HG03108 (cell line): ENCODE results near the gene VPS37B.

ENCODE experiments used
- ATAC-seq: cut with Tn5 transposase; IDR thresholded peaks from one replicate; pipeline ENCODE4 v1.9.1; 2021; ENCODE audit warnings: moderate library complexity; ENCODE audit not compliant: unreplicated experiment

VPS37B gene

DNA sequence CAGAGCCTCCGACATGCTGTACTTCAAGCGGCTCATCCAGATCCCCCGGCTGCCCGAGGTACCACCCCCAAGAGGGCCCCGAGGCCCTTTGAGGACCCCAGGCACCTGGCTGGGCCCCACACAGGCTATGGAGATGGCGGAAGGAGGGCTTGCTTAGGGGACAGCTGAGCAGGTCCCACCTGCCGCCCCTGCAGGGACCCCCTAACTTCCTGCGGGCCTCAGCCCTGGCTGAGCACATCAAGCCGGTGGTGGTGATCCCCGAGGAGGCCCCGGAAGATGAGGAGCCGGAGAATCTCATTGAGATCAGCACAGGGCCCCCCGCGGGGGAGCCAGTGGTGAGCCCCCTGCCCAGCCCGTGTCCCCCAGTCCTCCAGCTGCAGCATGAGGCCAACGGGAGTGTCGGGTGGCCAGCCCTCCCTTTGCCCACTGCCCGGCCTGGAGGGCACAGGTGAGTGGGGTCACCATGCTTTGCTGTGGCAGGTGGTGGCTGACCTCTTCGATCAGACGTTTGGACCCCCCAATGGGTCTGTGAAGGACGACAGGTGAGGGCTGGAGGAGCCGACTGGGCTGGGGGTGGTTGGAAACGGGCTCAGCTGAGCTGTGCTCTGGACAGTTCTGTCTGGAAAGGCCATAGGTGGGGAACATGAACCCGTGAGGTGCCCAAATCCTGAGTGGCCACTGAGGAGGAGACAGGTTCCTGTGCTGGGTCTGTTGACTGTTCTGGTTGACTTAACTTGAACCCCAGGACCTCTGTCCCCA, 40.7 kb downstream of the VPS37B start:
- ATAC-seq, result no peak

DNA sequence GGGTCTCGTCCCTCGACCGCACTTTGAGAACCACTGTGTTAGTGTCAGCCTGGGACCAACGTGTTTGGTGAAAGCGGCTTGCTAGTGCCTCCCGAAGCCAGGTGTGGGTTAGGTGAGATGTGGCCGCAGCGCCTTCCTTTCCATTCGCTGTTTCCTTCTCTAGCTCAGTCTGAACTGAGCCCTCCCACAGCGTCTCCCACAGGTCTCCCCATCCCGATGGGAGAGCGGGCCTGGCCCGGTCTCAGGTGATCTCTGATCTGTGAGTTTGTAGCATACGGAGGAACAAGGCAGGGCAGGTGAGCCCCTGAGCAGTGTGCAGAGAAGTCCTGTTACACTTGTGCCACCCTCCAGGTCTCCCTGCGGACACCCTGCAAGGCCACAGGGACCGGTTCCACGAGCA, 41.4 kb downstream of the VPS37B start:
- ATAC-seq, result no peak

DNA sequence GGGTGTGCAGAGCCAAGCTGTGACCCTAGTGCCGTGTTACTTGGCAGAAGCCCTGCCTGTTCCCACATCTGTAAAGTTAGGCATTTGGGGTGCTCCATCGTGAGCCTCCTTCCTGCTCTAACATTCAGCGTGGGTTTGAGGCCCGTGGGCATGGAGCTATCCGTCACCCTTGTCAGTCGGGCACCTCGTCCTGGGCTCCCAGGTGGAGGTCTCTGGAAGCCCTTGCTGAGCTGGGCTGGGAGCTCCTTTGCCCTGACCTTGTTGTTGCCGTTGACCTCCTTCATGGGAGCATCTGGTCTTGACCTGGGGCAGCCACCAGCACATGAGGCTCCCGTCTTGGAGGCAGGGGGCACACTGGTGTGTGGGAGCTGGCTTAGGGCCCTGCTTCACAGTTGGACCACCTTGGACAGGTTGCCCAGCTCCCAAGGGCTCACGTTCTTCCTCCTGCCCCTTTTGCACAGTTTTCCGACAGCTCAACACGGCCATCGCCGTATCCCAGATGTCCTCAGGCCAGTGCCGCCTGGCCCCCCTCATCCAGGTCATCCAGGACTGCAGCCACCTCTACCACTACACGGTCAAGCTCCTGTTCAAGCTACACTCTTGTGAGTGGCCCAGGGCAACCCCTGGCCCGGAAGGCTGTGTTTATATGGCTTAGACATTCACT, 42.2 kb downstream of the VPS37B start:
- ATAC-seq, result no peak

DNA sequence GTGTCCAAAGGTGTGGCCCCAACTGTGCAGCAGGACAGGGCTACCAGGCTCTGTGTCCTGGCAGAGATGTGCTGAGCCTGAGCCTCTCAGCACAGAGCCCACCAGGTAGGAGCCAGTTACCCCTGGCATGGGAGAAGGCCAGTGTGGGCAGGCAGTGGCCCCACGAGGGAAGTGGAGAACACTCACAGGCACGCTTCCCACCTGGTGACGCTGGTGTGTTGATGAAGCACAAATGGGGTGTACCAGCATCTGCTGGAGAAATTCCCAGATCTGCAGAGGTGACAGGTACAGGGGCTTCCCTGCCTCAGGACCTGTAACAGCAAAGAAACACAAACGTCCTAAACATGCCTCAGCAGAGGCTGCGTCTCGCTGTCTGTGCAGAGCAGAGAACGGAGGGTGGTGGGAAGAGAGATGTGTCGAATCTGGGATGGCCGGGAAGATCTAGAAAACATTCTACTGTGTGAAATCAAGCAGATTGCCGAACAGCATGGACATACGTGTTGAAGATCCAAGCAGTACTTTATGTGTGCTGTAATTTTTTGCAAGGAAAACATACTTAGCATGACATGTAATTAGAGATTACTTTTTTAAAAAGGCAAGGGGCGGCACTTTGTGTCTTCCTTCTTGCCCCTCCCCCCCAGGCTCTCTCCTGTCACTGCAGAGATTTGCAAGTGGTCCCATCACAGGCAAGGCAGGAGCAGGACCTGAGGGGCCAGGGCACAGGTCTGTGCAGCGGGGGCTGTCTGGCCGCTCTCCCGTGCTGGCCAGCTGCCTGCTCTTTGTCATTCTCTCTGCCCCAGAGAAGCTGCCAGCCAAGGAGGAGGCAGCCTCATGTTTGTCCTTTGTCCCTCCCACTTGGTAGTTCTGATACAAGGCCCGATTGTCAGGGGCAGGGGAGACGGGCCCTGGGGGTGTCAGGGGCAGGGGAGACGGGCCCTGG, 43.3 kb downstream of the VPS37B start:
- no peak for ATAC-seq

DNA sequence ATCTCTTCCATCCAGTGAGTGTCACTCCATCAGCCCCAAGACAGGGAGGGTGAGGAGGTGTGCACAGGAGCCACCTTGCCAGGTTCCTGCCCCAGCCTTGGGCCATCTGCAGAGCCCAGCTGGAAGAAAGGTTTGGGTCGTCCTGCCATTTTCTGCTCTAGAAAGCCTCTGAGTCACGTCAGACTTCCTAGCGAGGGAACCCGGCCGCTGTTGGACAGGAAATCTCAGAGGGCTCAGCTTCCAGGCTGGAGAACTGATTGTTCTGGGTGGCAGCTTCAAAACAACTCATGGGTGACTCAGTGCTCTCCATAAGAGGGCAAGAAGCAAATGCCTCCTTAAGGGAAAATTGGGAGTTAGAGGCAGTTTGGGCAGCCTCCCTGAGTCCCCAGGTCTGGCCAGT, 44.1 kb downstream of the VPS37B start:
- no peak for ATAC-seq

DNA sequence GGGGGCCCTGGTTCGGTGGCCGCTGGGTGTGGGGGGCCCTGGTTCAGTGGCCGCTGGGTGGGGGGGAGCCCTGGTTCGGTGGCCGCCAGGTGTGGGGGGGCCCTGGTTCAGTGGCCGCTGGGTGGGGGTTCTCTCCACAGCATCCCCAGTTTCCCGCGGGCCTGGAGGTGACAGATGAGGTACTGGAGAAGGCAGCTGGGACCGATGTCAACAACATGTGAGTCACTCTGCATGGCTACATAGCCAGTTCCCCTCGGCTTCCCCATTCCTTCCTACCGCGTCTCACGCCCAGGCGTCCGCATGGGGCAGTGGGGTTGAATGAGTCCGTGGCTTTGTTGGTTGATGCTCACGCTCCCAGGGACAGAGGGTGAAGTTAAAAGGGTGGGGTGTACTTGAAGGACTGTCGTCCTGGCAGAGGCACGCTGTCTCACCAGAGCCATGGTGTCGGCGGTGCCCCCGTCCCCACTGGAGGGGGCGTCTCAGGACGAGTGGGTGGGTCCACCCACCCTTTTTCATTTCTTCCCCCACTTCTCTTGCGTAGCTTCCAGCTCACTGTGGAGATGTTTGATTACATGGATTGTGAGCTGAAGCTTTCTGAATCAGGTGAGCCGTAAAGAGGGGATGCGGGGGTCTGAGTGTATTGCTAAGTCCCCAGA, 45.1 kb downstream of the VPS37B start:
- ATAC-seq, result no peak

DNA sequence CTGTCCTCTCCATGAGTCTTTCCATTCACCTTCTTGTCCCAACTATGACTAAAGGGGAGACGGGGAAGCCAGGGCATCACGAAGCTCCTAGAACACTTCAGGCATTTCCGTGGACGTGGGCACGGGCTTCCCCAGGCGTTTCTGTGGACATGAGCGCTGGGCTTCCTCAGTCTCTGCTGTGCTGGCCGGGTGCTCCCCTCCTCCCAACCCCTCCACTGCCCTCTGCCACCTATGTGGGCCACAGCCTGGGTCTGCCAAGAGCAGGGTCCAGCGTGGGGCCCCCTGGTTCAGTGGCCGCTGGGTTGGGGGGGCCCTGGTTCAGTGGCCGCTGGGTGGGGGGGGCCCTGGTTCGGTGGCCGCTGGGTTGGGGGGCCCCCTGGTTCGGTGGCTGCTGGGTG, 45.9 kb downstream of the VPS37B start:
- no peak for ATAC-seq

DNA sequence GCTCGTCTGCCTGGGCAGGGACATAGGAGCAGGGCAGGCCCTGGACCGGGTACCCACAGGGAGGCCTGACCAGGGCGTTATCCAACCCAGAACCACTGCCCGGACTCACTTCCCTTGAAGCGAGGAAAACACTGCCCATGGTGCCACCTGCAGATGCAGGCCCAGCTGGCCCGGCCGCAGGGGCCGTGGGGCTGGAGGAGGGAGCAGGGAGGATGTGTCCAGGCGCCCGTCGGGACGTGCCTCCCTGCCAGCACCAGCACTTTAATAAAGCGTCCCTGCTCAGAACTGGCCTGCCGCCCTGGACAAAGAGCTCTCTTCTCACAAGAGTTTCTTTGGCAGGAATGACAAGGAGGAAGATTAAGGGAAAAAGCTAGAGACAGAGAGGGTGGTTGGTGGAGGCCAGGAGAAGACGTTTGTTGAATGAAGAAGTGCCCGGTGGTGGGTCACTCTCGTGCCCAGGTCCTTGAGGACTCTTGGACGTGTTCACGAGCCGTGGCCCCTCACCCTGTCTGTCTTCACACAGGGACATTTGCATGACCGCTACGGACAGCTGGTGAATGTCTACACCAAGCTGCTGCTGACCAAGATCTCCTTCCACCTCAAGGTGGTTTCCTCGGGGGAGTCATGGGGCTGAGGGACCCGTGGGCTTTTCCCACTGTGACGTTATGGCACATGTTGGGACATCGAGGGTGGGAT, 46.4 kb downstream of the VPS37B start:
- no peak for ATAC-seq

DNA sequence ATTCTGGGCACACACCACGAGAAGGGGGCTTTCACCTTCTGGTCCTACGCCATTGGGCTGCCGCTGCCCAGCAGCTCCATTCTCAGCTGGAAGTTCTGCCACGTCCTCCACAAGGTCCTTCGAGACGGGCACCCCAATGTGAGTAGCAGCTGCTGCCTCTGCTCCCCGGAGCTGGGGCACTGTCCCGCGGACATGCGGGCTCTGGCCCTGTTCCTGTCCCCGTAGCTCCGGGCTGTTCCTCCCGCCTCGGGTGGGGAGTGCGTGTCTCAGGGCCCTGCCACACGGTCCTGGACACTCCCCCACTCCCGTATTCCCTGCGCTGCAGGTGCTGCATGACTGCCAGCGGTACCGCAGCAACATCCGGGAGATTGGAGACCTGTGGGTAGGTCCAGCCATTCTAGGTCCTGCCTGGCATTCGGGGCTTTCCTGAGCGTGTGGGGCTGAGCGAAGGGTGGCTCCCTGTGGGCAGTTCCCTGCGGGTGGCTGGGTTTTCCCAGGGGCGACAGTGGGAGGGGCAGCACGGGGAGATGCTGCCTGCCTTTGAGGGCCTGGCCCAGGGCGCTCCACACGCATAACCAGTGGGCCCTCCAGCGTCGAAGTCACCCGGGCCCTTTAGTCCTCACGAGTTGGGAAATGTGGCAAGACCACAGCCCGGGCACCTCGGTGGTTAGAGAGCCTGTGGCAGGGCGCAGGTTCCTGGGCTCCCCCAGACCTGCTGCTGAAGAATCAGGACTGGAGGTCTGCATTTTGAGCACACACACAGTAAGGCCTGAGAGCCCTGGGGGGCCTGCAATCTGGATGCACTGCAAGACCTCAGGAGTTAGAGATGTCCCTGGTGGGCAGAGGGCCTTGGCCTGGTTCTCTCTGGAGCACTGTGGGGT, 47.2 kb downstream of the VPS37B start:
- ATAC-seq, result no peak

DNA sequence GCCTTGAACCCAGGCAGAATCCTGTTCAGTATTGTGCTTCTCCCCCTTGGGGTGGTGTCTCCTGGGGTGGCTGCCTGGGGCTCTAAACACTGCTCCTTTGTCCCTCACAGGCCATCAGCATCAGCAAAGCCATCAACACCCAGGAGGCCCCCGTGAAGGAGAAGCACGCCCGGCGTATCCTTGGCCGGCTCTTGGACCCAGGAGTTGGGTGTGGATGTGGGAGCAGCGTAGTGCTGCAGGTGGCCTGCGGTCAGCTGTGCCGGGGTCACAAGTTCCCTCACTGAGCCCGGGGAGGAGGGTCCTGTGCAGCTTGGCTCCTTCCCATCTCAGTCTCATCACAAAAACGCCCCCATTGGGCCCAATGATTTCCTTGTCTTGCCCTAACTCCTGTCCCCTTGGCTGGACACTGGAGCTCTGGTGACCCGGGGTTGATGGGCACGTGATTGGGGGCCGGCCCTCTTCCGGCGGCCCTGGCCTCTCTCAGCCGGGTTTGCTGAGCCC, 48.0 kb downstream of the VPS37B start:
- no peak for ATAC-seq

DNA sequence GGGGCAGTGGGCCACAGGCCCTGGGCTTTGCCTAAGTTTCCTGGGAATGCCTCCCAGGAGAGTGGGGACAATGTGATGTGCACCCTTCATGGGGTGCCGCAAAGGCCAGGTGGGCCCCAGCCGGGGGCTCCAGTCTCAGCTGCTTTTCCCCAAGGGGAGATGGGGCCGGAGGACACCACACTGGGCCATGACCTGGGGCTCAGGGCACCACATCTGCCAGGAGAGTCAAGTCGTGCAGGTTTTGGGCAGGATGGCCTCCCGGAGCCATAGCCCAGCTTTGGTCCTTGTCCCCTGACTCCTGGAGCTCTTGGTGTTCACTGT, 48.4 kb downstream of the VPS37B start:
- no peak for ATAC-seq

DNA sequence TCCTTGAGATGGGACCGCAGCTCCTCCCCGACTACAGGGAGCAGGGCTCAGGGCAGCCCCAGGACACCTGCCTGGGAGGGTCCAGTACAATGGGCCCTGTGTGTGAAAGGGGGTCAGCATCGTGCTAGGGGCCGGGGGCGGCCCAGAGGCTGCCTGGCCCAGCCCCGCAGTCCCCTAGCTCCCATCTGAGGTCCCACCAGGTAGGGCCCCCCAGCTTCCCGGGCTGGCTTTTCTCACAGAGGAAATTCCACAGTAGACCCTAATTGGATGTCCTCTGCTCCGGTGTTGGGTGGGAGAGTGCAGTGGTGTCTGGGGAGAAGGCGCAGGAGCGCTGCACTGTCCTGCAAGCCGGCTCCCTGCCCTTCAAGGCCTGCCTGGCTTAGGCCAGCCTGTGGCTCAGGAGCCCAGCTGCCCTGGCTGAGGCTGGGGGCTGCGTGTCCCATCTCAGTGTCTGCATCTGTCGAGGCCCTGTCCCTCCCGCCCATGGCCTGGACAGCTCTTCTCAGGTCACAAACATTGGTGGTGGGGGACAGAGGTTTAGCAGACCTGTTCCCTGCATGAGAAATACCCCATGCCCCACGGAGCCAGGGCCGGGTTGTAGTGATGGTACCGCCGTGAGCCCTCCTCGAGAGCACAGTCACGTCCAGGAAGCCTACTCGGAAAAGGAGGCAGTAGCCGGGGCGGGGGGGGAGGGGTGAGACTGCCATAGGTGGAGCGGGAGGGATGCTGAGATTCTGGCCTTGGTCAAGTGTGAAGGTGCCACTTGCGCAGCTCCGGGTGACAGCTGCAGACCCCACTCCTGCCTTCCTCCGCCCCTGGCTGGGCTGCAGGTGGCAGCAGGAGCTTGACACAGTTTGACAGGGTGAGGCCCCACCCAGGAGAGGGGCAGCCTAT, 49.1 kb downstream of the VPS37B start:
- ATAC-seq, result no peak

DNA sequence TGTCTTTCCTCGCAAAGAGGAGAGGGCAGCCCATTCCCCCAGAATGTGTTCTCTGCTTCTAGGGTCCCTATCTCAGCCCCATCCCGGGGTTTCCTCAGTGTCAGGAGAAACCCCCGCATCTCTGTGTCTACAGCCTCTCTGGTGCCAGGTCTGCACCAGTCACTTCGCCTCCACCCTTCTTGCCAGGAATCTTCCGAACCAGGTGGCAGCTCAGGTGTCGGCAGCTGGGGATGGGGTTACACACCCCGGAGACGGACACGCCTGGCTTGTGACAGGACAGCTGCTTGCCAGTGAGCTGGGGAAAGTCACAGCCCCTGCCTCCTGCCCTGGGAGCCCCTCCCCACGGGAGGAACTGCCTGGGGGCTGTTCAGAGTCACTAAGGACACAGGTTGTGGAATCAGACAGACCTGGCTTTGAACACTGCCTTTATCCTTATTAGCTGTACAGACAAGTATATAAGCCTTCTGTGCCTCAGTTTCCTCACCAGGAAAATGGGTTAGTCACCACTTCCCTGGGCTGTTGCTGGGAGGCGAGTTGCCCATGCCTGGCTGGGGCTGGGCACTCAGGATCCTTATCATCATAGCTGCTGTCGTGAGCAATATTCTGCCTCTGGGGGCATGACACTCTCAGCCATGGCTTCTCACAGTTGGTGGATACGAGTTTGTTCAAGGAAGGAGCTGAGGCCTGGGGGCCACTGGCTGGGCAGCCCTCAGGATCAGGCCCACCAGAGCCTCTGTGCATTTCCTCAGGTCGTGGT, 49.9 kb downstream of the VPS37B start:
- no peak for ATAC-seq

DNA sequence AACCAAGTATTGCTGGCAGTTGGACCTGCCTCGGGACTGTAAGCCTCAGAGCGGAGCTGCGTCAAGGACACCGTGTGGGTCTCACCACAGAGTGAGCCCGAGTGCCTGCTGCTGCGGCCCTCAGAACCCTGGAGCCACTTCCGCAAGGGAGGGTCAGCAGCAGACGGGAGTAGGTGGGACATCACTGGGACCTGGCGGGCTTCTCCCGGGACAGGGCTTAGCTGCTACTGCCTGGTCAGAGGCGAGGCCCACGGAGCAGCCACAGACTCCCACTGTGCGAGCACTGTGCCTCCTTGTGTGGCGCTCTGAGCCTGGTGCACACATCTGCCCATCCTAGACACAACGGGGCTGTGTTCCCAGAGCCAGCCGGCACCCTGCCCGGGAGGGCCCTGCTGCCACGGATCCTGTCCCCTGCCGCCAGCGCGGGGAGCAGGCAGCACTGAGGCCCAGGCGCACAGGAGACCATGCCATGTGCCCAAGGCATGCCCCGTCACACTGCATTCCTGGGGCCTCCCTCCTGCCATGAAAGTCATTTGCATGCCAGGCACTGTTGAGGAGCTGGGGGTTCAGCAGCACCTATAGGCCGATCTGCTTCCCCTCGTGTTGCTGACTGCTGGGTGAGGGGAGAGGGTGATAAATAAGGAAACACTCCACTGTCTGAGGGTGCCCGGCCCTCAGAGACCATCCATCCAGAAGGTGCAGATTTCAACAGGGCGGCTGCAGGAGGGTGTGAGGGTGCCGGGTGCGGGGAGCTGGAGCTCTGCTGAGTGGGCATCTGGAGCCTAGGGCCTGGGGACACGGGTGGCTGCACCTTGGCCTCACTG, 50.7 kb downstream of the VPS37B start:
- no peak for ATAC-seq

DNA sequence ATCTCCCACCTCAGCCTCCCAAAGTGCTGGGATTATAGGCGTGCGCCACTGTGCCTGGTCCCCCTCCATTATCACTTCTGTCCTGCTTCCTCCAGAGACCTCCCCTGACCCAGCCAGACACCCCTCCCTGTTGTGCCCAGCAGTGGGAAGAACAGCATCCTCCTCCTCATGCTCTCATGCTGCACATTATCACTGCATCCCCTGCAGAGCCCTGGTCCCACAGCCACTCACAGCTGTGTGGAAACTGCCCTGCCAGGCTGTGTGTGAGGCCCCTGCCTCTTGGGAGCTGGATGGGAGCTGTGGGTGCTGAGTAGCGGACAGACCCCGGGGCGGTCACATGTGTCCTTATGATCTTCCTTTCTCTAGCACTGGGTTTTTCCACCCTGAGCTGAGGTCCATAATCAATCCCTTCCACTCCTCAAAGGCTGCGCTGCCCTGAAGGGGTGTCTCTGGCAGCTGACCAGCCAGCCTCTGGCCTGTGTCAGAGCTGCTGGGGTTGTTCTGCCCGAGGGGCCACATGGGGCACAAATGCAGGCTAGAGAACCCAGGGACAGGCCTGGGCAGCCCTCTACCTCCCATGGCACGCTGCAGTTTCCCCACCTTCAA, 51.5 kb downstream of the VPS37B start:
- no peak for ATAC-seq

DNA sequence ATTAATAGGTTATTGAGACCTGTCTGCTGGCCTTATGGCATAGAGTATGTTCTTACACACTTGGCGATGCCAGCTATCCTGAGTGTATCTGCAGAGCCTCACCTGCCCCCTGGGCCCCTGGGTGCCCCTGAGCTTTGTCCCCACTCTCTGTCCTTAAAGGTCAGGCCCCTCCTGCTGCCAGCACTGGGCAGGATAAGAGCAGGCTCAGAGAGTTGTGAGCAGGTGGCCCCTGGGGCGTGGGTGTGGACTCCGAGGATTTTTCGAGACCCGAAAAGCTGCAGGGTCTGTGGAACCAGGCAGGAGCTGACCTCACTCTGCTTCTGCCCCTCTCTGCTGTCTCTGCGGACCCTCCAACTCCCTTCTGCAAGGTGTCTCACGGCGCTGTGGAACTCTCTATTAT, 52.5 kb downstream of the VPS37B start:
- ATAC-seq, result no peak
